Stimulated activated CD8-positive, alpha-beta memory T cell treated with anti-CD3 and anti-CD28 coated beads, Interleukin-4, amount 100 ng/mL, for 4 hours (primary cell): ENCODE measurements around the gene CFAP97D1.

ENCODE experiments used
- DNase-seq, 2 donors: peaks; one replicate each; pipeline ENCODE4 v3.0.0-alpha.2; 2020; ENCODE audit warnings: low read depth in 2 of 2, low spot score in 1 of 2

The CFAP97D1 gene

DNA sequence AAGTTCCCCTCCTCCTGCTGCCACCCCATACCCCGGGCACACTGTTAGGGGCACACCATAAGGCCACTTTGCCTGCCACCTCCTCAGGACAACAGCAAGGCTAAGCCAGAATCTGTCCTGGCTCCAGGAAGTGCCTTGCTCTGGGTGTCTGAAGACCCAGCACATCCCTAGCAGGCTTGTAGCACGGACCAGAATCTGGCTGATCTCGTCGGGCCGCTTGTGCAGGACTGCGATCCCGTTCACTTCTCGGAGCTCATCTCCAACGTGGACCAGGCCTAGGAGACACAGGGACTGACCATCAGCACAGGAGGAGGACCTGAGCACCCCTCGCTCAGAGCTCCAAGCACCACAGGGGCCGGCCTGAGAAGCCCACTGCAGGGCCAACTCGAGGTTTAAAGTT lies 45.3 kb downstream of the CFAP97D1 start:
- DNase-seq = no peak

DNA sequence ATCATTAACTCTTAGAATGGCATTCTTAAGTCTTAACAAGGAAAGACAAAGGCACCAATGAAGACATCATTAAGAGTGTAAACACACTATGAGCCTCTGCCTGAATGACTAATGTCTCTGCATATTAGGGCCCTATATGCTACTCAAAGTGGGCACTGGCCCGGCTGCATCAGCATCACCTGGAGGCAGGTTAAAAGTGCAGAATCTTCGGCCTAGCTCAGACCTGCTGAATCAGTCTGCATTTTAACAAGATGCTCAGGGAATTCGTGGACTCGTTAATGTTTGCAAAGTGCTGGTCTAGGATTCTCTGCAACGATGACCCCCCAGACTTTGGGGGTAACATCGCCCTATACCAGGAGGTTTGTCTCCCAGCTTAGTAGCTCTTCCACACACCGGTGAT lies 46.0 kb downstream of the CFAP97D1 start:
- DNase-seq = no peak

DNA sequence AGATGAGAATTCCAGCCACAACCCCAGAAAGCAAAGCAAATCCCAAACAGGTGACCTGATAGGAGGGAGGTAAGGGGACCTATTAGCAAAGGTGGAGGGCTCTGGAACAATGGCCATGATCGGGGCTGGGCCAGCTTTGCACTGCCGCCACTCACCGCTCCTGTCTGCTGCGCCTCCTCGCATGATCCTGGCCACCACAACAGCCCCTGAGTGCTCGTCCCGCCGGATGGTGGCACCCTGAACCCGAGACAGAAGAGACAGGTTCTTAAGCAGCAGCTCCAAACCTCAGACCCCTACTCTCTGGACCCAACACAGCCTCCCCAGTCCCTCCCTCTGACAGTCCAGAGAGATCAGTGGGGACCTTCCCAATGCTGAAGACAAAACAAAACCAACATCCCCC lies 47.4 kb downstream of the CFAP97D1 start:
- DNase-seq = no peak

DNA sequence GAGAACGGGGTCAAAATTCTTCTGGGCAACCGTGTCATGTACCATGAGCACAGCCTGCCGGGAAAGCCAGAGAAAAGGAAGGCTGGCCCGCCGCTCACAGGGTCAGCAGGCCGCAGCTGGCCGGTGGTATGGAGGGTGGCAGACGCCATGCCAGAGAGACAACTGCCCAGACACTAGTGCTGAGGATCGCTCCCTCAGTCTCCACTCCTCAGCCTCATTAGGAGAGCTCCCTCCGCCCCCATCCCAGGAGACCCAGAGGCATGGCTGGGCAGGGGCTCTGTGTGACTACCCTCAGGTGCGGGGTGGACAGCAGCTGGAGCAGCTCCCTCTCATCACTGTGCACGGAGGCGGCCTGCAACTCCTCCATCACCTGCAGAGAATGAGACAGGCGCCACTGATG lies 49.5 kb downstream of the CFAP97D1 start:
- no peak for DNase-seq

DNA sequence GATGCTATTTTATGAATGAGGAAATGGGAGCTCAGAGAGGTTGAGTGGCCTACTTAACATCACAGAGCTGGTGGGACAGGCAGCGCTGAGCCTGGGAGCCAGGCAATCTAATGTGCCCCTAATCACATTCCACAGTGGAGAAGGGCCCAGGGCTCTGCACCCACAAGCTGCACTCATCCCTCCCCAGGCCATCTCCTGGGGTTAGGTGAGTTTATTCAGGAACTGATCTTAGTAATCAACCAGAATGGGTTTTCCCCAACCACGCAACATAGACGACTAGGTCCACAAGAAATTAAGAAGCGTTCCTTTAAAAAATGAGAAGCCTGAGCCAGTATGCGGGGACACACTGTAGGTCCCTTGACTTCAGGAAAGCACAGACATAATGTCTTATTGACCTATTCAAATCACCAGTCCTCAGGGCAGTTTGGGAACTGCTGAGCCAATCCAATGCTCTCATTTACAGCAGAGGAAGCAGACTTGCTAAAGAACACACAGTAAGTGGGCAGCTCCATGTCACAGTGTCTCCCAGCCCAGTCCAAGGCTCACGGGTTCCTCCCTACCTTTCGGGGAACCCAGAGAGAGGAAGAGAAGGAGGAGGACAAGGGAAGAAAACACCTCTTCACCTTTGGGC lies 50.4 kb downstream of the CFAP97D1 start:
- DNase-seq = no peak

DNA sequence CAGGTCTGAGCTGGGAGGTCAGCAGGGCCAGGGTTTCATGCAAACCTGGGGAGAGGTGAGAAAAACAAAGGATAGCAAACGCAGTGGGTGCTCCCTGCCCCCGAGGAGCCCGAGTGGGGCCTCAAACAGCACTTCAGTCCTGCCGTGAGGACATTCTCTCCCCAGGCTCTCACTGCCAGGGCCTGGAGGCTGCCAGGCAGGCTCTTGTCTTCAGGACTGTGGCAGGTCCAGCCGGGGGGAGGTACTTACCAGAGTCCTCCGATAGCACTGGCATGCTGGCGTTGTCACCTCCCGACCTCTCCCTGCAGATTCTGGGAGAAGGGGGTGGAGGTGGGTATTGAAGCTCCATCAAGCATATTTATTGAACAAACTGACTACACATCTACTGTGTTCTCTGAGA lies 51.4 kb downstream of the CFAP97D1 start:
- no peak for DNase-seq

DNA sequence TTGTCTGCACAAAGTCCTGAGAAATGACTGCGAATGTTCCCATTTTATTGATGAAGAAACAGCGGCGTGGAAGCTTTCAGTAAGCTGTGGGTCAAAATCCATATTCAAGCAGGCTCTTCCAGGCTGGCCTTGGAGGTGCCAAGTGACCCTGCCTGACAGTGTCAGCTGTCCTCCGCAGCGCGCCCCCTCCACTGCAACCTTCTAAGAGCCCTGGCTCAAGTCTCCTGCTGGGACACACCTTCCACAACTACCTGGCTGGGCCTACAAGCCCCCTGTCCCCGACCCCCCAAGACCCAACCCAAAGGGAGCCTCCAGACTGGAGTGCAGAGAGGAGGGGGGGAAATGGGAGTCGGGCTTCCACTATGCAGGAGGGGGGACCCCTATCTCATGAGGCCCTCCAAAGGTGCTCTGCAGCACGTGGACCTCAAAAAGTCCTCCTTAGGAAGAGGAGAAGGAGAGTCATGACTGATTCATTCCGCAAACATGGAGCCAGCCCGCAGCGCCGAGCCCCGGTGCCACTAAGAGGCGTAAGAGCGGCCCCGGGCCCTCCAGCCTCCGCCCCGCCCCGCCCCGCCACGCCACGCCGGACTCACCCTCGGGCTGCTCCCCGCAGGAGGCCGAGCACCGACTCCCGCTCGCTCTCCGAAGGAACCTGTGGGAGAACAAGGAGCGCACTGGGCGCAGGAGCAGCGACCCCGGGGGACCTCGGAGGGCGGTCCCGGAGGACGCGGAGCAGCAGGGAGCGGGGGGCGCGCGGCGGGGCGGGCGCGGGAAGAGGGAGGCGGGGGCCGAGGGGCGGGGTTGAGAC lies 52.1 kb downstream of the CFAP97D1 start:
- no peak for DNase-seq

DNA sequence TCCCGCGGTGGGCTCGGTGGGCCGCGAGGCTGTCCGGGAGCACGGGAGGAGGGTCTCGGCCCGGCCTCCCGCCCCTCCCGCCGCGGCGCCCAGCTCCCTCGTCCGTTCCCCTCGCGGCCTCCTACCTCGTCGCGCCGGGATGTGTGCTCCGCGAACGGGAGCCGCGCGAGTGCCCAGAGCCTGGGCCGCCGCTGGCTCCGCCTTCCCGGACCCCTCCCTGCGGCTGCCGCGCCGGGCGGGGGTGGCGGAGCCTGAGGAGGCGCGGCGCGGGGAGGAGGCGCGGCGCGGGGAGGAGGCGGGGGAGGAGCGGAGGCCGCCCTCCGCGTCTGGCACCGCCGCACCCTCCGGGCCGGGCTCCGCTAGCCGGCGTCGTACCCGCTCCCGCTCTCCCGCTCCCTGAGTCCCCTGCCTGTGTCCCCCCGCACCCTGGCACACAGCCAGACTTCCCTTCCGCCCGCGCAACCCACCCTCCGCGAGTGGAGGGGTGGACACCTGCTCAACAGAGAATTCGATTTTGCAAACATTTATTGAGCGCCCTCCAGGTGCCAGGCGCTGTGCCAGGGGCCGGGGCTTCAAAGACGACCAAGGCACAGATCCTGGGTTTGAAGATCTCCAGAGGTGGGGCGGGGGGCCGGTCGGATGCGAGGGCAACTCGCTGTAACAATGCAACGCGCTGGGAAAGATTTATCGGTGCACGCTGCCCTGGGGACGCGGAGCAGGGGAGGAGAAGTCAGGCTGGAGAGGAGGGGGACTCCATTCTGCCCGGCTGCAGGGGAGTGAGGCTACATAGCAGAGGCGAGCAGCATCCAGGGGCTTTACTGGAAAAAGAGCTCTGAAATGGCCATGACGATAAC lies 53.0 kb downstream of the CFAP97D1 start, which contains the start of gene MPP3:
Gene MPP3 (minus strand): TSS at position 171 of the 854 bp plus-strand sequence. CDS start 1,240 bp downstream, outside the sequence.
- DNase-seq = peak in 1 of 2 donors; percentile 6

DNA sequence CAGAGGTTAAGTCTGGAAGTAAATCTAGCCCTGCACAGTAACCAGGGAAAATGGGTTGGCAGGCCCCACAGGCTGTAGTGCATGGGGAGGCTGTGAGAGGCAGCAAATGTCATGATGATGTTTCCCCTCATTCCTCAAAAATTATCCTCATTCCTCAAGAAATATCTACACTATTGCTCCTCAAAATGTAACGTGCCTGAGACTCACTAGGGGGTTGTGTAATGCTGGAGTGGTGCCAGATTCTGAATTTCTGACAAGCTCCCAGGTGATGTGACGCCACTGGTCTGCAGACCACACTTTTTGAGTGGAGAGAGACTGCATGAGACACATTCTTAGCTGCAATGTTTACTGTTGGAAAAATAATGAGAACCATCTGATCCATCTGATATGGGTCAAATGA lies 53.9 kb downstream of the CFAP97D1 start:
- DNase-seq = no peak
